GM12878 (cell line): ENCODE results near the gene ERN1.

Experiments used
- EP300 ChIP-seq, 2 experiments: fragments of 150-350 bp in 1 of 2; IDR thresholded peaks; 2 replicates each; pipeline ENCODE4 v1.6.1; 2011 to 2012; ENCODE audit warnings: low read depth in 2 of 2, low read length in 2 of 2, borderline replicate concordance in 1 of 2, improper control_type of control experiment in 1 of 2, inconsistent platforms in 1 of 2; ENCODE audit not compliant: control insufficient read depth in 1 of 2
- IRF3 ChIP-seq: fragments of 450-650 bp; IDR thresholded peaks from 2 replicates; pipeline ENCODE4 v1.6.1; 2014; ENCODE audit warnings: mild to moderate bottlenecking
- JUND ChIP-seq: IDR thresholded peaks from 2 replicates; pipeline ENCODE4 v1.6.1; 2012; ENCODE audit warnings: low read depth, mild to moderate bottlenecking, low read length, improper control_type of control experiment, moderate library complexity
- NFXL1 ChIP-seq: fragments of 450-650 bp; IDR thresholded peaks from 2 replicates; pipeline ENCODE4 v1.6.1; 2017; ENCODE audit warnings: antibody characterized with exemption, mild to moderate bottlenecking, borderline replicate concordance
- NFYA ChIP-seq: IDR thresholded peaks from 2 replicates; pipeline ENCODE4 v1.6.1; 2011; ENCODE audit warnings: low read depth, mild to moderate bottlenecking, low read length, improper control_type of control experiment, borderline replicate concordance
- POLR2AphosphoS5 ChIP-seq: IDR thresholded peaks from 2 replicates; pipeline ENCODE4 v1.6.1; 2011; ENCODE audit warnings: mild to moderate bottlenecking, low read length, inconsistent platforms
- TF ChIP-seq, protein P1 (sequence below): IDR thresholded peaks from 2 replicates; pipeline ENCODE4 v1.6.1; 2011; ENCODE audit warnings: low read depth, mild to moderate bottlenecking, low read length, moderate library complexity, borderline replicate concordance; ENCODE audit errors: extremely low read depth
- TF ChIP-seq, protein P2 (sequence below), 3 experiments: IDR thresholded peaks in 2 of 3; conservative IDR thresholded peaks in 1 of 3; 2 replicates each; pipeline ENCODE4 v1.5.1; 2011; ENCODE audit warnings: low read depth in 3 of 3, low read length in 3 of 3, mild to moderate bottlenecking in 3 of 3, control low read depth in 2 of 3, moderate library complexity in 2 of 3, inconsistent platforms in 1 of 3, mixed read lengths in 1 of 3; ENCODE audit not compliant: control insufficient read depth in 2 of 3, insufficient read depth in 1 of 3; ENCODE audit errors: extremely low read depth in 1 of 3

DNA sequence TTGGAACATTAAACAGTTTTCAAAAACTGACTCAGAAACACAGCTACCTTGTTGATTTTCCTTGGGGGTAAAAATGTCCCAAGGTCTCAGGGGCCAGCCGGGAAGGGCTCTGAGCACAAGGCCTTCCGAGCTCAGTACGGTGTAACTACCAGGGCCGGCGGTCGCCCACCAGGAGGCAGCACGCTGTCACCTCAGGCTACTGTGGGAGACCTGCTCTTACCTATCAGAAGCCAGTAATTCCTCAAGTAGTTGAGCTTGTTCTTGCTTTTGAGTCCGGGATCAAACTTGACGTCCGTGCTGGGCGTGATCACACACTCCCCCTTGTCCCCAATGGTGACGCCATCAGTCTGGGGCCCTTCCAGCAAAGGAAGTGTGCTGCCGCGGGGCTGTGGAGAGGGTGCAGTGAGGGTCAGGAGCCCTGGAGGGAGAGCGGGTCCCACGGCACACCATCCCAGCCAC, 66.1 kb downstream of the ERN1 start:
- TF ChIP-seq, protein P1, sequence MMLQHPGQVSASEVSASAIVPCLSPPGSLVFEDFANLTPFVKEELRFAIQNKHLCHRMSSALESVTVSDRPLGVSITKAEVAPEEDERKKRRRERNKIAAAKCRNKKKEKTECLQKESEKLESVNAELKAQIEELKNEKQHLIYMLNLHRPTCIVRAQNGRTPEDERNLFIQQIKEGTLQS: no peak
- TF ChIP-seq NFXL1: no peak
- no peak for TF ChIP-seq EP300 (IDR thresholded peaks at IDR 0.05; ENCODE audit: borderline replicate concordance in 1 of 2, control insufficient read depth in 1 of 2, low read depth in 2 of 2, low read length in 2 of 2)
- no peak for TF ChIP-seq POLR2AphosphoS5
- TF ChIP-seq NFYA: no peak
- TF ChIP-seq, protein P2, sequence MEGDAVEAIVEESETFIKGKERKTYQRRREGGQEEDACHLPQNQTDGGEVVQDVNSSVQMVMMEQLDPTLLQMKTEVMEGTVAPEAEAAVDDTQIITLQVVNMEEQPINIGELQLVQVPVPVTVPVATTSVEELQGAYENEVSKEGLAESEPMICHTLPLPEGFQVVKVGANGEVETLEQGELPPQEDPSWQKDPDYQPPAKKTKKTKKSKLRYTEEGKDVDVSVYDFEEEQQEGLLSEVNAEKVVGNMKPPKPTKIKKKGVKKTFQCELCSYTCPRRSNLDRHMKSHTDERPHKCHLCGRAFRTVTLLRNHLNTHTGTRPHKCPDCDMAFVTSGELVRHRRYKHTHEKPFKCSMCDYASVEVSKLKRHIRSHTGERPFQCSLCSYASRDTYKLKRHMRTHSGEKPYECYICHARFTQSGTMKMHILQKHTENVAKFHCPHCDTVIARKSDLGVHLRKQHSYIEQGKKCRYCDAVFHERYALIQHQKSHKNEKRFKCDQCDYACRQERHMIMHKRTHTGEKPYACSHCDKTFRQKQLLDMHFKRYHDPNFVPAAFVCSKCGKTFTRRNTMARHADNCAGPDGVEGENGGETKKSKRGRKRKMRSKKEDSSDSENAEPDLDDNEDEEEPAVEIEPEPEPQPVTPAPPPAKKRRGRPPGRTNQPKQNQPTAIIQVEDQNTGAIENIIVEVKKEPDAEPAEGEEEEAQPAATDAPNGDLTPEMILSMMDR (IDR thresholded peaks at IDR 0.05 in 2 of 3, conservative IDR thresholded peaks at IDR 0.05 in 1 of 3; ENCODE audit: control insufficient read depth in 2 of 3, extremely low read depth in 1 of 3, insufficient read depth in 1 of 3, low read depth in 3 of 3, low read length in 3 of 3): peak; percentile 40 to 49 (median 45)
- TF ChIP-seq JUND: no peak
- no peak for TF ChIP-seq IRF3
